HEK293T (cell line): ENCODE measurements around the gene H1-8.

Experiments
- ARNT ChIP-seq: fragments of 450-650 bp; IDR thresholded peaks from 2 replicates; pipeline ENCODE4 v1.6.1; 2017; ENCODE audit warnings: mild to moderate bottlenecking
- BHLHE40 ChIP-seq: fragments of 450-650 bp; IDR thresholded peaks from 2 replicates; pipeline ENCODE4 v1.6.1; 2016; ENCODE audit warnings: mild to moderate bottlenecking, moderate library complexity, borderline replicate concordance
- FOXA1 ChIP-seq: fragments of 450-650 bp; IDR thresholded peaks from 2 replicates; pipeline ENCODE4 v1.6.1; 2016; ENCODE audit warnings: mild to moderate bottlenecking
- FOXM1 ChIP-seq: fragments of 450-650 bp; IDR thresholded peaks from 2 replicates; pipeline ENCODE4 v1.6.1; 2017; ENCODE audit warnings: mild to moderate bottlenecking, borderline replicate concordance
- HDGF ChIP-seq: fragments of 450-650 bp; IDR thresholded peaks from 2 replicates; pipeline ENCODE4 v1.6.1; 2017; ENCODE audit warnings: antibody characterized with exemption, borderline replicate concordance
- LEF1 ChIP-seq: fragments of 450-650 bp; IDR thresholded peaks from 2 replicates; pipeline ENCODE4 v1.6.1; 2017; ENCODE audit warnings: mild to moderate bottlenecking, borderline replicate concordance
- NFRKB ChIP-seq: fragments of 450-650 bp; IDR thresholded peaks from 2 replicates; pipeline ENCODE4 v1.6.1; 2016; ENCODE audit warnings: mild to moderate bottlenecking, moderate library complexity
- PKNOX1 ChIP-seq: fragments of 450-650 bp; IDR thresholded peaks from 2 replicates; pipeline ENCODE4 v1.6.1; 2016
- SP1 ChIP-seq: fragments of 450-650 bp; IDR thresholded peaks from 2 replicates; pipeline ENCODE4 v1.6.1; 2017
- SUZ12 ChIP-seq: fragments of 450-650 bp; IDR thresholded peaks from 2 replicates; pipeline ENCODE4 v1.6.1; 2016; ENCODE audit warnings: mild to moderate bottlenecking
- TARDBP ChIP-seq: fragments of 450-650 bp; IDR thresholded peaks from 2 replicates; pipeline ENCODE4 v1.6.1; 2016
- ZNF384 ChIP-seq: fragments of 450-650 bp; IDR thresholded peaks from 2 replicates; pipeline ENCODE4 v1.6.1; 2016

- TF ChIP-seq ARNT (no peak), SUZ12 (no peak), SP1 (no peak), ZNF384 (no peak), NFRKB (no peak), FOXA1 (no peak), LEF1 (no peak), BHLHE40 (no peak), PKNOX1 (no peak), TARDBP (no peak), FOXM1 (no peak), HDGF (no peak)
Observed at GRCh38 chr3:129558081-129558771, 15.3 kb downstream of the H1-8 start.
